ENCODE measurements around the gene RBM7.

Gene RBM7

GRCh38 chr11:114375052-114375451 lies 25.4 kb upstream of the RBM7 start:
- H3K9ac ChIP-seq (ENCODE audit: low read depth, low read length), result no peak overlapping the region
- H3K9me3 ChIP-seq (ENCODE audit: control insufficient read depth, insufficient read depth, low read length), result no peaks in the 10 kb centered on the region
- no peak overlapping the region for H3K4me3 ChIP-seq (ENCODE audit: low read depth, low read length)
- no peaks in the 10 kb centered on the region for H3K36me3 ChIP-seq (ENCODE audit: control insufficient read depth, insufficient read depth, low read length)
- H3K27ac ChIP-seq (ENCODE audit: low read depth, low read length), result no peak overlapping the region
- H3K4me1 ChIP-seq (ENCODE audit: control insufficient read depth, insufficient read depth, low read length), result peaks cover 11% of the 10 kb centered on the region
- H3K27me3 ChIP-seq (ENCODE audit: control insufficient read depth, insufficient read depth, low read length), result no peaks in the 10 kb centered on the region

DNA sequence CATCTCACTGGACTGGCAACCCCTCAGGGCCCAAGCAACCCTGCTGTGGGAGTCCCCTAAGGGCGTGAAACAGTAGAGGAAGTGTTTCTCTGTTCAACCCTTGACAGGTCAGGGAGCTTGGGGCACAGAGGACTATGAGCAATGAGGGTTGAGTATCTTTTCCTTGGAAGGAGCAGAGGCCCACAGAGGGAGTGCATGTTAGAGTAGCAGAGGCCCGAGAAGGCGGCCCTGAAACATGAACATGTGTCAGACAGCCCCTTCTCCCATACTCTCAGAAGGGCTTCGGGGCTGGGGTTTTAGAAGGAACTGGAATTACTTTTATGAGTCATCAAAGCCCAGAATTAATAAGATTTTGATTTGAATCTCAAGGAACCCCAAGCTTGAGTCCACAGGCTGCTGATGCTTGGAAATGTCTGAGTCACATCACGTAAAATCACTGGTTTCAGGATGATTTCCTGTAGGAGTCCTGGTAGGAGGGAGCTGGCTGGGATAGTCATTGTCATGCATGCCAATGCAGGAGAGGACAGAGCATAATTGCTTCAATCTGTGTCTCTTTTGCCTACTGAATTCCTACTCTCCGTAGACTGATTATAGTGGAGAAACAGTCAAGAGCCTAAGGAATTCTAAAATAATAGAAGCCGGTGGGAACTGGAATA lies 22.7 kb upstream of the RBM7 start:
- Histone ChIP-seq H3K9ac (ENCODE audit: low read depth, low read length) (no peak overlapping the region), H3K27me3 (ENCODE audit: control insufficient read depth, insufficient read depth, low read length) (no peaks in the 10 kb centered on the region), H3K9me3 (ENCODE audit: control insufficient read depth, insufficient read depth, low read length) (no peaks in the 10 kb centered on the region), H3K27ac (ENCODE audit: low read depth, low read length) (no peak overlapping the region), H3K4me3 (ENCODE audit: low read depth, low read length) (no peak overlapping the region), H3K4me1 (ENCODE audit: control insufficient read depth, insufficient read depth, low read length) (peaks cover 11% of the 10 kb centered on the region), H3K36me3 (ENCODE audit: control insufficient read depth, insufficient read depth, low read length) (no peaks in the 10 kb centered on the region)

DNA sequence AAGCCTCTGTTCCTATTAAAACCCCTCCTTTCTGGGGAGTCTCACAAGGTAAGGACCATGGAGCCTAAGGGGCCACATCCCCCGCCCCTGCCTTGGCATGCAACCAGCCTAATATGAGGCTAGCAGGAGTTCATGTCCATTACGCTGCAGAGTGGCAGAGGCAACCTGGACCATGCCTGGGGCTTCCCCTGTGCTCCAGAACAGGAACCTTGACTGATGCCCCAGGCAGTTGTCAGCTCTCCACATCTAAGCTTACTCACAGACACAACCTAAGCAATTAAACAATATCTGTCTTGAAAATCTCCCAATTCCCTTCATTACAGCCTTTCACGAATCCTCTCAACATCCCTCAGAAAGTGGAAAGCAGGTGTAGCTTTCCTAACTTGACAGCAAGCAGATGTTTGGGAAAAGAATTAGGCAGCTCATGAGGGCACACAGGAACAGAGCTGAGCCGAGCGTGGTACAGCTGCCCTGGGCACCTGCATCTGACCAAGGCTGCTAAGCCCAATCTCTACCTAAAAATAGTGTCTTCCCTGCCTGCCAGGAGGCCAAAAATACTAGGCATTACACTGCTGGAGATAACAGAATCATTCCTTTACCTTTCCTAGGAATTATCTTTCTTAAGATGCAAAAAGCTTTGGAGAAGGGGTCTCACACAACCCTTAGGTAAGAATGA lies 20.9 kb upstream of the RBM7 start:
- Histone ChIP-seq H3K27ac (ENCODE audit: low read depth, low read length) (no peak overlapping the region), H3K36me3 (ENCODE audit: control insufficient read depth, insufficient read depth, low read length) (no peaks in the 10 kb centered on the region), H3K4me3 (ENCODE audit: low read depth, low read length) (no peak overlapping the region), H3K9ac (ENCODE audit: low read depth, low read length) (no peak overlapping the region), H3K27me3 (ENCODE audit: control insufficient read depth, insufficient read depth, low read length) (no peaks in the 10 kb centered on the region), H3K9me3 (ENCODE audit: control insufficient read depth, insufficient read depth, low read length) (no peaks in the 10 kb centered on the region), H3K4me1 (ENCODE audit: control insufficient read depth, insufficient read depth, low read length) (peaks cover 11% of the 10 kb centered on the region)

- no peak overlapping the region for H3K27ac ChIP-seq (ENCODE audit: low read depth, low read length)
- H3K27me3 ChIP-seq (ENCODE audit: control insufficient read depth, insufficient read depth, low read length), result no peaks in the 10 kb centered on the region
- H3K4me1 ChIP-seq (ENCODE audit: control insufficient read depth, insufficient read depth, low read length), result peaks cover 11% of the 10 kb centered on the region
- no peaks in the 10 kb centered on the region for H3K36me3 ChIP-seq (ENCODE audit: control insufficient read depth, insufficient read depth, low read length)
- no peak overlapping the region for H3K4me3 ChIP-seq (ENCODE audit: low read depth, low read length)
- H3K9ac ChIP-seq (ENCODE audit: low read depth, low read length), result no peak overlapping the region
- H3K9me3 ChIP-seq (ENCODE audit: control insufficient read depth, insufficient read depth, low read length), result no peaks in the 10 kb centered on the region
Measured at GRCh38 chr11:114382509-114382908, 18.0 kb upstream of the RBM7 start.

- Histone ChIP-seq H3K9me3 (ENCODE audit: control insufficient read depth, insufficient read depth, low read length) (no peaks in the 10 kb centered on the region), H3K4me3 (ENCODE audit: low read depth, low read length) (no peak overlapping the region), H3K27me3 (ENCODE audit: control insufficient read depth, insufficient read depth, low read length) (no peaks in the 10 kb centered on the region), H3K4me1 (ENCODE audit: control insufficient read depth, insufficient read depth, low read length) (no peaks in the 10 kb centered on the region), H3K36me3 (ENCODE audit: control insufficient read depth, insufficient read depth, low read length) (no peaks in the 10 kb centered on the region), H3K27ac (ENCODE audit: low read depth, low read length) (no peak overlapping the region), H3K9ac (ENCODE audit: low read depth, low read length) (no peak overlapping the region)
Measured at GRCh38 chr11:114384487-114384886, 16.0 kb upstream of the RBM7 start.

DNA sequence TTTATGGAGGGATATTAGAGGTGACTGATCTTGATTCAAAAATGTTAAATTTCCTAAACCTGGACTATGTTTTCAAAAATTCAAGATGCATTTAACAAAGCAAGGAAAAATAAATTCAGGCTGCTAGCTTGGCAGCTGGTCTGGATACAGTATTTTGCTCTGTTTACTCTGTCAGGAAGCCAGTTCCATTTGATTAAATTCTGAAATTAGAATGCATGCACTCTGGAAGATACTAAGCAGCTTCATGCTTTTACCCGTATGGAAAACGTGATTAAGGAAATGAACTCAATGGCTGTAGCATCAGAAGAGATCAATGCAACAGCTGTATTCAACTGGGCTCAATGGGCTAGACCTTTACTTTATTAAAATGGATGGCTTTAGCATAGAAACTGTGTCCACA lies 14.3 kb upstream of the RBM7 start:
- no peaks in the 10 kb centered on the region for H3K27me3 ChIP-seq (ENCODE audit: control insufficient read depth, insufficient read depth, low read length)

GRCh38 chr11:114386545-114386944 lies 13.9 kb upstream of the RBM7 start:
- H3K27ac ChIP-seq (ENCODE audit: low read depth, low read length), result no peak overlapping the region
- no peaks in the 10 kb centered on the region for H3K9me3 ChIP-seq (ENCODE audit: control insufficient read depth, insufficient read depth, low read length)
- H3K27me3 ChIP-seq (ENCODE audit: control insufficient read depth, insufficient read depth, low read length), result no peaks in the 10 kb centered on the region
- no peaks in the 10 kb centered on the region for H3K4me1 ChIP-seq (ENCODE audit: control insufficient read depth, insufficient read depth, low read length)
- H3K4me3 ChIP-seq (ENCODE audit: low read depth, low read length), result no peak overlapping the region
- no peaks in the 10 kb centered on the region for H3K36me3 ChIP-seq (ENCODE audit: control insufficient read depth, insufficient read depth, low read length)
- no peak overlapping the region for H3K9ac ChIP-seq (ENCODE audit: low read depth, low read length)

More for the DNA sequence above, 14.3 kb upstream of the RBM7 start:
- Histone ChIP-seq H3K4me1 (ENCODE audit: control insufficient read depth, insufficient read depth, low read length) (no peaks in the 10 kb centered on the region), H3K9ac (ENCODE audit: low read depth, low read length) (no peak overlapping the region), H3K27ac (ENCODE audit: low read depth, low read length) (no peak overlapping the region), H3K4me3 (ENCODE audit: low read depth, low read length) (no peak overlapping the region), H3K36me3 (ENCODE audit: control insufficient read depth, insufficient read depth, low read length) (no peaks in the 10 kb centered on the region), H3K9me3 (ENCODE audit: control insufficient read depth, insufficient read depth, low read length) (no peaks in the 10 kb centered on the region)

GRCh38 chr11:114392735-114393667 lies 7.5 kb upstream of the RBM7 start:
- no peak overlapping the region for H3K4me3 ChIP-seq (ENCODE audit: low read depth, low read length)
- H3K36me3 ChIP-seq (ENCODE audit: control insufficient read depth, insufficient read depth, low read length), result no peaks in the 10 kb centered on the region
- H3K4me1 ChIP-seq (ENCODE audit: control insufficient read depth, insufficient read depth, low read length), result peaks cover 10% of the 10 kb centered on the region; the same call in 1 of the 2 replicates
- no peaks in the 10 kb centered on the region for H3K9me3 ChIP-seq (ENCODE audit: control insufficient read depth, insufficient read depth, low read length)
- no peak overlapping the region for H3K27ac ChIP-seq (ENCODE audit: low read depth, low read length)
- H3K27me3 ChIP-seq (ENCODE audit: control insufficient read depth, insufficient read depth, low read length), result no peaks in the 10 kb centered on the region
- H3K9ac ChIP-seq (ENCODE audit: low read depth, low read length), result no peak overlapping the region

DNA sequence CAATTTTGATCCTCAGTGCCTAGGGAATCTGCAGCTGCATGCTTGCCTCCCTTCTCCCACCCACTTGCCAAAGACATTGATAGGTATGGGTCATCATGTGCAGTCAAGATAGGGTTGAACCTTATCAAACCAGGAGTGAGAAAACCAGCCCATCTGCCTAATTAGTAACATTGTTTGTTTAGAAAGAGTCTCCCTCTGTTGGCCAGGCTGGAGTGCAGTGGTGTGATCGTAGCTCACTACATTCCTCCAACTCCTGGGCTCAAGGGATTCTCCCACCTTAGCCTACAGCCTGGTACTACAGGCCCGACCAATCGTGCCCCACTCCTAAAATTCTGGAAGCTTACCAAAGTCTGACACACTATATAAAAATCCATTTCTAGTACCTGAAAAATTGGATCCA lies 4.7 kb upstream of the RBM7 start:
- H3K9me3 ChIP-seq (ENCODE audit: control insufficient read depth, insufficient read depth, low read length), result no peaks in the 10 kb centered on the region
- H3K9ac ChIP-seq (ENCODE audit: low read depth, low read length), result no peak overlapping the region
- no peaks in the 10 kb centered on the region for H3K36me3 ChIP-seq (ENCODE audit: control insufficient read depth, insufficient read depth, low read length)
- no peaks in the 10 kb centered on the region for H3K27me3 ChIP-seq (ENCODE audit: control insufficient read depth, insufficient read depth, low read length)
- no peak overlapping the region for H3K27ac ChIP-seq (ENCODE audit: low read depth, low read length)
- H3K4me3 ChIP-seq (ENCODE audit: low read depth, low read length), result no peak overlapping the region
- H3K4me1 ChIP-seq (ENCODE audit: control insufficient read depth, insufficient read depth, low read length), result peaks cover 24% of the 10 kb centered on the region

GRCh38 chr11:114396916-114397315 lies 3.5 kb upstream of the RBM7 start:
- Histone ChIP-seq H3K4me1 (ENCODE audit: control insufficient read depth, insufficient read depth, low read length) (peaks cover 24% of the 10 kb centered on the region), H3K9ac (ENCODE audit: low read depth, low read length) (no peak overlapping the region), H3K27ac (ENCODE audit: low read depth, low read length) (no peak overlapping the region), H3K9me3 (ENCODE audit: control insufficient read depth, insufficient read depth, low read length) (no peaks in the 10 kb centered on the region), H3K4me3 (ENCODE audit: low read depth, low read length) (no peak overlapping the region), H3K36me3 (ENCODE audit: control insufficient read depth, insufficient read depth, low read length) (no peaks in the 10 kb centered on the region), H3K27me3 (ENCODE audit: control insufficient read depth, insufficient read depth, low read length) (no peaks in the 10 kb centered on the region)

Data from HUES48 (cell line).